HG03135 (cell line): ENCODE measurements around the gene FRYL.
A peak's percentile ranks its signal among the peaks of the same experiment; 100 is the strongest.
"Not testable (repeated sequence)": the region's sequence is repeated elsewhere in the genome, so short reads cannot be mapped to it uniquely, and the experiment has no call there.

Experiments used
- ATAC-seq: cut with Tn5 transposase; IDR thresholded peaks from one replicate; pipeline ENCODE4 v1.9.1; 2021; ENCODE audit warnings: mild to moderate bottlenecking, moderate library complexity; ENCODE audit not compliant: unreplicated experiment

Gene FRYL

DNA sequence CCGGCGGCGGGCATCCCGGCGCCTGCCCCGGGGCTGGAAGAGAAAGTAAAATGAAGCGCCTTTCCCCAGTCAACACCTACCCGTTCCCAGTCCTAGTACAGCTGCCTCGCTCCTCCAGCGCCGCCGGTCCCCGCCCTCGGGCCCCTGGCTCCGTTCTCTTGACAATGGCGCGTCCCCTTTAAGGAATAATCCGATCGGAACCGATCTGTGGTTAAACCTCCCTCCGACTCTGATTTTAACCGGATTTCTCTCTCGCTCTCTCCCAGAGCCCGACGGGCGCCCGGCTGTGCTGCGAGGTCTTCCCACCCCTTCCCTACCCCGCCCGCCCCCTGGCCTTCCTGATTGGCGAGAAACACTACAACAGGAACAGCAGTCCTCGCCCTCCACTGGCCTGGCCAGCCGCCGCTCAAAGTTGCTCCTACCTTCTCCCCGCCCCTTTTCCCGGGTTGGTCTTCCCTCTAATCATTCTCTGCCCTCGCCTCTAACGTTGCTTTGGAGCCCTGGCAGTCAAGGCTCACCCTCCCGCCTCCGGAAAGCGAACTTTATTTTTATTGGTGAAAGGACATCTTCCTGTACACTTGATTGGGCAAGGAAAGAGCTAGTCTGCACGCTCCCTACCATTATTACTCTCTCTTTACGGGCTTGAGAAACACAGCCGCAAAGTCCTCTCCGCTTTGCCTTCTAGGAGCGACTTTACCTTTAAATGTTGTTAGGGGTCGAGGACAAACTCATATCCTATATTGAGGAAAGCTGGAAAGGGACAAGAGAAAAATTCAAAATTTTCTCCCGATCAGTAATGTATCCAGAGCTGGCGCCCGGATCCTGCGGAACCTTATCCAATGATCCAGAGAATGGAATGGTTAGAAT lies at the start of gene FRYL:
FRYL (minus strand) TSS at position 282 of the 867 bp plus-strand sequence. CDS start 145,869 bp downstream, outside the sequence.
- ATAC-seq, result peak; percentile 86

DNA sequence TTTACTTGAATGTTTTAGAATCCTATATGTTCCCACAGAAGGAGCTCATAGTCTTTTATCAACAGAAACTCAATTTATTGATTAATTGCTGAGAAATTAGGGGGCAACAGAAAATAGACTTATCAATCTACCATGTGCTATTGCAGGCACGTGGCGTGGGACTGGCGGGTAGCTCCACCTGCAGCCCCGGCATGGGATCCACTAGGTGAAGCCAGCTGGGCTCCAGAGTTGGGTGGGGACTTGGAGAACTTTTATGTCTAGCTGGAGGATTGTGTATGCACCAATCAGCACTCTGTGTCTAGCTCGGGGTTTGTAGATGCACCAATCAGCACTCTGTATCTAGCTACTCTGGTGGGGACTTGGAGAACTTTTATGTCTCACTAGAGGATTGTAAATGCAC lies 47.5 kb upstream of the FRYL start:
- ATAC-seq, result no peak

DNA sequence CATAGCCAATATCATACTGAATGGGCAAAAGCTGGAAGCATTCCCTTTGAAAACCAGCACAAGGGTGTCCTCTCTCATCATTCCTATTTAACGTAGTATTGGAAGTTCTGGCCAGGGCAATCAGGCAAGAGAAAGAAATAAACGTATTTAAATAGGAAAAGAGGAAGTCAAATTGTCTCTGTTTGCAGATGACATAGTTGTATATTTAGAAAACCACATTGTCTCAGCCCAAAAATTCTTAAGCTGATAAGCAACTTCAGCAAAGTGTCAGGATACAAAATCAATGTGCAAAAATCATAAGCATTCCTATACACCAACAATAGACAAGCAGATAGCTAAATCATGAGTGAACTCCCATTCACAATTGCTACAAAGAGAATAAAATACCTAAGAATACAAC lies 41.4 kb upstream of the FRYL start:
- not testable (repeated sequence) for ATAC-seq

DNA sequence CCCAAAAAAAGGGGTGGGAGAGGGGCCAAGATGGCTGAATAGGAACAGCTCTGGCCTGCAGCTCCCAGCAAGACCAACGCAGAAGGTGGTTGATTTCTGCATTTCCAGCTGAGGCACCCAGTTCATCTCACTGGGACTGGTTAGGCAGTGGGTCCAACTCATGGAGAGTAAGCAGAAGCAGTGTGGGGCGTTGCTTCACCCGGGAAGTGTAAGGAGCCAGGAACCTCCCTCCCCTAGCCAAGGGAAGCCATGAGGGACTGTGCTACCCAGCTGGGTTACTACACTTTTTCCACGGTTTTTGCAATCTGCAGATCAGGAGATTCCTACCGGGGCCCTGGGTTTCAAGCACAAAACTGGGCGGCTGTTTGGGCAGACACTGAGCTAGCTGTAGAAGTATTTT lies 36.9 kb upstream of the FRYL start:
- ATAC-seq, result no peak

DNA sequence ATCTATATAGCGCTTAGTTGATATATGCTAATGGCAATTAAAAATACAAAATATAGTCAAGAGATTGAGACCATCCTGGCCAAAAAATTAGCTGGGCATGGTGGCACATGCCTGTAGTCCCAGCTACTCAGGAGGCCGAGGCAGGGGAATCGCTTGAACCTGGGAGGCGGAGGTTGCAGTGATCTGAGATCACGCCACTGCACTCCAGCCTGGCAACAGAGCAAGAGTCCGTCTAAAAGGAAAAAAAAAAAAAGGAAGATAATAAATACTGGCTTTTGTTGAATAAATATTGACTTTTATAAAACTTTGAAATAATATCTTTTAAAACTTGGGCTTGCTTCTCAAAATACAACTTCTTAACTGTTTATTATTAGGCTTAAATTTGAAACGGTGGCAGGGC lies 36.2 kb upstream of the FRYL start:
- ATAC-seq, result not testable (repeated sequence)

DNA sequence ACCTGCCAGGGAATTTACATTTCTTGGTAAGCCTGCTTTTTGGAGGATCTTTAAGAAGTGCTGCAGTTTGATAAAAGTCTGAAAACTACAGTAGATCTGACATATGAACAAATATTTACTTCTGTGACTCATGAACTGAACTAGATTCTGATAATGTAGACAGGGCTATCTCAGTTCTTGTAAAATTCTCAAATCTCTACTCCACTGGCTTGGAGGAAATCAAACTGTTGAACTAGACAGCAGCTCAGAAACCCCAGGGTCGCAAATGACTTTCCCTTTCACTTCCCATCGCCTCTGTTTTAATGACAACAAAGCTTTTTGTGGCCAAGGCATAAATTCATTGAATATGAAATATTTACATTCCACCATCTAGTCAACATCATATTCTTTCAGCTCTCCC lies 35.4 kb upstream of the FRYL start:
- ATAC-seq, result peak; percentile 53

DNA sequence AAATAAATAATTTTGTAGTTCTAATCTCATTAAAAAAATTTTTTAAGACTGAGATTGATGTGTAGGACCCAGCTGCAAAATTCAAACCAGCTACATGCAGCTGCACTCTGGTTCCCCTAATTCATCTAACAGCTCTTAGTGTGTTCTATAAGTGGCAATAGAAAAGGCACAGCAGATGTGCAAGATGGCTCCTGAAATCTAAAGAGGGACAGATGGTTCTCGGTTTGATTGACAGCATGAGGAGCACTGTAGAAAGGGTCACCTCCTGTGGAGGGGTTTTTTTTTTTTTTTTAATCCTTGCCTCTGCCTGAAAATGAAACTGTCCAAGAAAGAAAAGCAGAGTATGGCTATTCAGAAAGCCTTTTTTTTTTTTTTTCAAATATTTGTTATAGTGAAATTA lies 33.9 kb upstream of the FRYL start:
- peak; percentile 73 for ATAC-seq

DNA sequence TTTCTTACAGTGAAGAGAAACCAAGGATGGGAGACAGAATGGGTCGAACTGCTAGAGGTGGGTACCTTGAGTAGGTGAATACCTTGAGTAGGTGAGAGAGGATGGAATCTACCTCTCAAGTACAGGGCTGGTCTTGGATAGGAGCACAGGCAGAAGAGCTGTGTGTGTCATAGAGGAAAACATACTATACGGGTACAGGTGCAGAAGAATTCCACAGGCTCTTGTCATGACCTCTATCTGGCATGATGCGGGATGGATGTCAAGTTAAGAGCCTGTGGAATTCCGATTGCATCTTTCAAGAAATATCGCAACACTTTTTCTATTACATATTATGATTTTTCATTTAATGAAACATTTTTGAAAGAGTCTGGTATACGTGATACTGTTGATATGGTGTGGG lies 32.8 kb upstream of the FRYL start:
- no peak for ATAC-seq

DNA sequence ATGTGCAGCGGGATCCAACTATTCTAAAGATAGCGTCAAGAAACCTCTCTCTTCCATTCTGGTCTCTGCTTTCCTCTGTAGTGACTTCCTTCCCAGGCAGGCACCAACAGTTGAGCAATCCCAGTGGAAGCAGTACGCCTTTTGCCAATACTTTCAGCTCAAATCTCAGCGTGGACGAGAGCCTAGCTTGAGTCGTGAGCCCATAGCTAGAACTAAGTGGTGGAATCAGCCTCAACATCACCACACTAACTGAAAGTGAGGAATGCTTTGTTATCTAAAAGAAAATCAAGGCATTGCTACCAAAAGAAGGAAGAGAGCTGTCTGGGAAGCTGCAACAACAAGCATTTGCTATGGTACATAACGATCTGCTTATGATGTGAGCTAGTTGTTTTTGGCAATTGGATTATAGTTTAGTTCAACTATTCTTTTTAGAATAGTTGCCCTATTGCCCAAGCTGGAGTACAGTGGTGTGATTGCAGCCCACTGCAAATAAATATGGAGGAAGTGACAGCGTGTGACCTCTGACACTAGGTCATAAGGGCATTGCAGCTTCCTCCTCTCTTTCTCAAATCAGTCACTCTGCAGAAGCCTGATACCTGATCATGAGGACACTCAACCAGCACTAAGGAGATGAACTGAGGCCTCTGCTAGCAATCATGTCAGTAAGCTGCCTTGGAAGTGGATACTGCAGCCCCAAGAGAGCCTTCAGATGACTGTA lies 24.7 kb upstream of the FRYL start:
- no peak for ATAC-seq

DNA sequence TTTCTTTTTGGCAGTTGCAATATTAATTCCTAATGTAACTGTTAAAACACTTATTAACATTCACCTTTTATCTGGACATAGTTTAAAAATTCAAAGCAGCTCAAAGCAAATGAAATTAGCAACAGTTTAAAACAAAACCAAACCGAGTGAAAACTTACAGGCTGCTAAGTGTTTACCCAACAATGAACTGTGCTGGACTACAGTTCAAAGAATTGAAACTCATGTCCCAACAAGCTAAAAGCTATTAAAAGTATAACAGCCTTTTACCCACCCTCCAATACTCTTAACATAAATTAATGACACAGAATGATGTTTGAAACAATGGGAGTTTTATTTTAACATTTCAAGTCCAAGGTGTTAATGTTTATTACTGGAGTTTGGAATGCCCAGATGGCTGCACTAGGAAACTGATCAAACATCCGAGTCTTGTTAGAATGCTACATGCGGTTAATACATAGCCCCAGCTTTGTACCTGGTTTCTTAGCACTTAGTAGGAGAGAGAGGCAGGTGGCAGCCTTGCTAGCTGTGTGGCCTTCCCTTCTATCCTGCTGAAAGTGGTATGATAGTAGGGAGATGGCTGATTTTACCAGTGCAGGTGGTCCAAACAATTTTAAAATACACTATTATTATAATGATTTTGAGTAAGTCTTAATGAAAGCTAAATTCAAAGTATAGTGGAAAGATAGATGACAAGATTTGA lies 21.1 kb upstream of the FRYL start:
- ATAC-seq, result no peak

DNA sequence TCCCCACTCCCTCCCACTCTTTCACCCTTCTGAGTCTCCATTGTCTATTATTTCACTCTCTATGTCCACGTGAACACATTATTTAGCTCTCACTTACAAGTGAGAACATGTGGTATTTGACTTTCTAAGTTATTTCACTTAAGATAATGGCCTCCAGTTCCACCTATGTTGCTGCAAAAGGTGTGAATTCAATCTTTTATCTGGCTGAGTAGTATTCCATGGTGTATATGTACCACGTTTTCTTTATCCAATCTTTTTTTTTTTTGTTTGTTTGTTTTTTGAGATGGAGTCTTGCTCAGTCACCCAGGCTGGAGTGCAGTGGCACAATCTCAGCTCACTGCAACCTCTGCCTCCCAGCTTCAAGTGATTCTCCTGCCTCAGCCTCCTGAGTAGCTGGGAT lies 20.1 kb upstream of the FRYL start:
- not testable (repeated sequence) for ATAC-seq

DNA sequence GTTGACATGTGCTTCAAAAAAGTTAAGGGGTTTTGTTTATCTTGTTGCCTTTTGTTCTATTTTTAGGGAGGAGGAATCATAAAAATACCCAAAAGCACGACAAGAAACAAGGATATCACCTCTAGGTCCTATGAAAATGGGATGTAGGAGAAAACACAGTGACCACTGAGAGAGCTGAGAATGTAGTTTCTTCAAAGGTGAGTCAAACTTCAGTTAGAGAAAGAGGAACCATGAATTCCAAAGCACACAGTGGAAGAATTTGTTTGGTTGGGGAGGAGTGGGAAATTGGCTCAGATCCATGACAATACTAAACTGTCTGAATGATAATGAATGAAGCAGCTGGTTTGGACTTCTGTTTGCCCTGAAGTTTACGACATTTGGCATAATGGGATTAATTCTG lies 19.1 kb upstream of the FRYL start:
- ATAC-seq, result no peak

DNA sequence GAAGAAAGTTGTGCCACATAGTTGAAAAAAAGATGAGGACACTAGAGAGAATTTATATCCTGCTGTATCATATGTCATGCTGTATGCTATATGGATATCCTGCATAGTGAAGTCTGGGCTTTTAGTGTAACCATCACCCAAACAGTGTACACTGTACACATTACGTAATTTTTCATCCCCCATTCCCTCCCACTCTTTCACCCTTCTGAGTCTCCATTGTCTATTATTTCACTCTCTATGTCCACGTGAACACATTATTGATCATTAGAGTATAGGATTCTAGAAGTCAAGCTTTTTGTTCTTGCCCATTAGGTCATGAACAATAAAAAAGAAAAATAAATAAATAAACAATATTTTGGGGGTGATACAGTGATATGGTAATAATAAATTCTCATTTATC lies 18.0 kb upstream of the FRYL start:
- no peak for ATAC-seq

DNA sequence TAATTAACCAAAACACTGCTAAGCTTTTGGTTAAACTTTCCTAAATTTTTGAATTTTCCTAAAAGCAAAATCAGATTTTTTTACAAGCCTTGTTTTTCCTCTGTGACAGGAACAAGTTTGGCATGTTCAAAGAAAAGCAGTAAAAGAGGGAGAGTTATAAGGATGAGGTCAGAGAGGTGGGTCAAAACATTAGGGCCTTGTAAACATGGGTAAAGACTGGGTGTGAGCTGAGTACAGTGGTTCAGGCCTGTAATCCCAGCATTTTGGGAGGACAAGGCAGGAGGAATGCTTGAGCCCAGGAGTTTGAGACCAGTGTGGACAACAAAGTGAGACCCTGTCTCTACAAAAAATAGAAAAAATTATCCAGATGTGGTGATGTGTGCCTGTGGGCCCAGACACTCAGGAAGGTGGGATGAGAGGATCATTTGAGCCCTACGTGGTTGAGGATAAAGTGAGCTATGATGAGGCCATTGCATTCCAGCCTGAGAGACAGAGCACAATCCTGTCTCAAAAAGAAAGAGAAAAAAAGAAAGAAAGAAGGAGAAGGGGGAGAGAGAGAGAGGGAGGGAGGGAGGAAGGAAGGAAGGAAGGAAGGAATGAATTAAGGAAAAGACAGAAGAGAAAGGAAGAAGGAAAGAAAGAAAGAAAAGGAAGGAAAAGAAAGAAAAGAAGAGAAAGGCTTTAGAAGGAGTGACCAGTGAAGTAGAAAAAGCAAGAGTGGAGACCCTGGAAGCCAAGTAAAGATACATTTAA lies 17.0 kb upstream of the FRYL start:
- ATAC-seq, result no peak

DNA sequence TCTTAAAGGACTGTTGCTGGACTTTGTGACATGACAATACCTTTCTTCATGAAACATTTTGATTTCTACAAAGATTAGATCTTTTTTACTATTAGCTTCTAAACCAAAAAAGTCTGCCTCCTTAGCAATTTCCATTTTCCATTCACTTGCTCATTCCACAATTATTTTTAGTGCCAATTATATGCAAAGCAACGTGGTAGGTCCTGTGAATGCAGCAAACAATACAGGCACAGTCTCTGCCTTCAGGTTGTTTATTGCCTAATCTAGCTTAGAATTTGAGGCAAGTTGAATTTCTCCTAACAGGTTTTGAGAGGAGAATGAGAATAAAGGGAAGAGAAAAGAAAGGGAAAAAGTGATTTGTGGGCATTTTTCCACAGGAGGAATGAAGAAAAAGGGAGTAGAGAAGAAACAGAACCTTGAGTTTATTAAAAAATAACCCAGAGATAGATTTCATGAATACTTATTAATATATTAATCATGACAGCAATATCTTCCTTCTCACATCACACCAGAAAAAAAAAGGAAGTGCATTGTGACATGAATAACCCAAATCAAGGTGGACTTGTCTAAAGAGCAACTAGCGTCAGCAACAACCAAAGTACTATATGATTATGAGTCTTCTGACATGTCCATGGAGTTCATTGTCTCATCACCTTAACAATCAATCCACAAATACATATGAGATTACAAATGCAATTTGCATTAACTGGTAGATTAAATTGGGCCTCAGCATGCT lies 16.3 kb upstream of the FRYL start:
- ATAC-seq, result no peak

DNA sequence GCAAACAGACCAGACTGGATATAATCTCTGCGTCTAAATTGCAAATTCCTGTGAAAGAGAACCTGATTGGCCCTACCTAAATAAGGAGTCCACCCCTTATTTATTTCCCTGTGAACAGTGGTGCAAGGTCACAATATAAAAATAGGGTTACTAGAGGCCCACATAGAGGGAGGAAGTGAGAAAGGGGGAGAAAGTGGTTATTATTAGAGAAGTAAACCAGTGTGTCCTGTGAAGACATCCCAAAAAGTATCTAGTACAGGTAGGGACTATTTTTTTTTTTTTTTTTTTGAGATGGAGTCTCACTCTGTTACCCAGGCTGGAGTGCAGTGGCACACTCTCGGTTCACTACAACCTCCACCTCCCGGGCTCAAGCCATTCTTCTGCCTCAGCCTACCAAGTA lies 15.0 kb upstream of the FRYL start:
- no peak for ATAC-seq

DNA sequence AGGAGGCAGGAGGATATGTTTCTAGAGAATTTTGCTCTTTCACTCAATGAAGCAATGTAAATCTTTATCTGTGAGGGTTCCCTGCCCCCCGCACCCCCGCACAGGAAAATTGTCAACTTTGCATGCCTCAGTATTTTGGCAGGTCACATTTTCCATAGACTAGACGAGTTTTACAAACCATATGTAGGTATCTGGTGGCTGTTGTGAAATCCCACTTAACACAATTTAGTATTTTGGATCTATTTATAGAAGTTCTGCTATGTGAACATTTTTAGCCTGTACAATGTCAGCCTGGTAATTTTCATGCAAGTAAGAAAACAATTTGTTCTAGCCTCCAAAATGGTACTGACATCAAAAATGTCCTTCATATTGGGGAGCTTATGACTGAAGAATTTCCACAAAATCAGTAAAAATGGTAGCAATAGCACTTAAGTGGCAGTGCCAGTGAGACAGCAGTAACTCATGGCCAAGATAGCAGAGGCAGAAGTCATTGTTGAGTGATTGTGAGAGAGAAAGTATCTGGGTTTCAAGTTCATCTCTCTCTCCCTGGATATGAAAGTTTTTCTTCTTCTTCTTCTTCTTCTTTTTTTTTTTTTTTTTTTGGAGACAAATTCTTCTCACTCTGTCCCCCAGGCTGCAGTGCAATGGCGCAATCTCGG lies 12.4 kb upstream of the FRYL start:
- ATAC-seq, result no peak

DNA sequence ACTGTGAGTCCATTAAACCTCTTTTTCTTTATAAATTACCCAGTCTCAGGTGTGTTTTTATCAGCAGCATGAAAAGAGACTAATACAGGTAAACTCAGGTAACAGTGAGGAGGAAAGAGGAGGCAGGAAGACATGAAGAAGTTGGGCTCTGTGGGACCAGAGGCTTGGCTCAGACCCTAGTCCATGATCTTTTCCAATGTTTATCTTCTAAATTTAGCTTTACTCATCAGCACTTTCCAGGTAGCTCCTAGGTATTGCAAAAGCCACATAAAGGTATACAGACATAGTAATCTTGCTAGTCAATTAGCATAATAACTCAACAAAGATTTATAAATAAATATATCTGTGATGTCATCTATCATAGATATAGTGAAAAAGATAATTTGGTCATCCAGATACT lies 11.2 kb upstream of the FRYL start:
- ATAC-seq, result no peak

DNA sequence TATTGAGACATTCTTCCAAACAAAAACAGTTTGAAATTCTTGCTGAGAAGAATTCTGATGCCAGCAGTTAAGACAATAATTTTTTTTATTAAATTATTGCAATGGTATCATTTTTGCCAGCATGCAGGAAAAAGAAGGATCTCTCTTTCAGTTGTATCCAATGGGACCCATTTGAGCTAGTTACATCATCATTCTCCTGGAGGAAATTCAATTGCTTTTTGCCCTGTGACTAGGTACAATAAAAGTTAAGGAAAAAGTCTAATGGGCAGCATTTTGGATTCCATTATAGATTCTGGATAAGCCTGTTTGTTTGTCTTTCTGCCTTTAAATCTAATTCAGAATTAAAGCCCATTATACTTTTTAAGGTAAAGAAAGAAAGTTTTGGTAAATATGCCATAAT lies 10.5 kb upstream of the FRYL start:
- no peak for ATAC-seq

DNA sequence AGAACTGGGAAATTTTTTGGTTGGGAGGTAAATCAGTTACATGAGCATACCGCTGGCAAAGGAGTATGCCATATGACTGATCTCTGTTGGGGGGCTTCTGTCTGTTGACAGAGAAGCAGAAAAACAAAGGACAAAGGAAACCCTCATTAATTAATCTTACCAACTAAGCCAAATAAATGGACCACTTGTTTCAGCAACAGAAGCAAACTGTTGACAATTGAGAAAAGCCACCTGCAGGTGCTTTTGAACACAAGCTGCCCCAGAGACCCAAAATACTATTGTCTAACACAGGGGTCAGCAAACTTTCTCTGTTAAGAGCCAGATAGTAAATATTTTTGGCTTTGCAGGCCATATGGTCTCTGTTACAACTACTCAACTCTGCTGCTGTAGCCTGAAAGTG lies 7.0 kb upstream of the FRYL start:
- ATAC-seq, result no peak
